ENCODE measurements around the gene FBXO41.
"Not testable (repeated sequence)": the region's sequence is repeated elsewhere in the genome, so short reads cannot be mapped to it uniquely, and the experiment has no call there.

Gene FBXO41

DNA sequence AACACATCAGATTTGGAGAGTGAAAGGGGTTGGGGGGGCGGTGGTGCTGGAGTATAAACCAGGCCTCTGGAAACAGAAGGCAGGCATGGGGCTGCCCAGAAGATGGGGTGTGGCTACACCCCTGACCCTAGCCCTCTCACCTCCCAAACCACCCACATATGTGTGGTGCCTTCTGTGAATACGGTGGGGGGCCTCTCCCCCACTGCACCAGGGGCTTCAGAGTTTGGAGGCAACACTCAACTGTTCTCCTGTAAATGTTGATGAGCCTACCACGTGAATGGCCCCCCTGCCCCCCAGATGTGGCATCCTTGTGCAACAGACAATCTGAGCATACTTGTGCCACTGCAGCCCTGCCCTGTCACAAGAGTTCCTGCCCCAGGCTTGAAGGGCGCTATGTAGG, 19.5 kb downstream of the FBXO41 start:
- in situ Hi-C loops (cut with HindIII; ENCODE audit: low pct_ligation_motif_present, low pct_unique_long_range_greater_than_20kb, low sequenced_read_pairs): no loop called here
- DNase-seq: no peak

DNA sequence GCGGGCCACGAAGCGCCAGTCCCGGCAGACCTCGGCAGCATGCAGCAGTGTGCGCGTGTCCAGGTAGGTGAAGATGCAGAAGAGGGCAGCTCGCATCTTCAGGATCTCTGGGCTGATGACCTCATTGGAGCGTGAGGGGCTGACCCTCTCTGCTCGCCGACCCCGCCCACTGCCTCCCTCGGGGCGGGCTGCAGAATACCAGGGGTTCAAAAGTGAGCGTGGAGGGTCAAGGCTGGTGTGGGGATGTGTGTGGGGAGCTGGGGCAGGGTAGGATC, 20.0 kb downstream of the FBXO41 start:
- DNase-seq: no peak
- in situ Hi-C loops (cut with HindIII; ENCODE audit: low pct_ligation_motif_present, low pct_unique_long_range_greater_than_20kb, low sequenced_read_pairs): no loop called here

DNA sequence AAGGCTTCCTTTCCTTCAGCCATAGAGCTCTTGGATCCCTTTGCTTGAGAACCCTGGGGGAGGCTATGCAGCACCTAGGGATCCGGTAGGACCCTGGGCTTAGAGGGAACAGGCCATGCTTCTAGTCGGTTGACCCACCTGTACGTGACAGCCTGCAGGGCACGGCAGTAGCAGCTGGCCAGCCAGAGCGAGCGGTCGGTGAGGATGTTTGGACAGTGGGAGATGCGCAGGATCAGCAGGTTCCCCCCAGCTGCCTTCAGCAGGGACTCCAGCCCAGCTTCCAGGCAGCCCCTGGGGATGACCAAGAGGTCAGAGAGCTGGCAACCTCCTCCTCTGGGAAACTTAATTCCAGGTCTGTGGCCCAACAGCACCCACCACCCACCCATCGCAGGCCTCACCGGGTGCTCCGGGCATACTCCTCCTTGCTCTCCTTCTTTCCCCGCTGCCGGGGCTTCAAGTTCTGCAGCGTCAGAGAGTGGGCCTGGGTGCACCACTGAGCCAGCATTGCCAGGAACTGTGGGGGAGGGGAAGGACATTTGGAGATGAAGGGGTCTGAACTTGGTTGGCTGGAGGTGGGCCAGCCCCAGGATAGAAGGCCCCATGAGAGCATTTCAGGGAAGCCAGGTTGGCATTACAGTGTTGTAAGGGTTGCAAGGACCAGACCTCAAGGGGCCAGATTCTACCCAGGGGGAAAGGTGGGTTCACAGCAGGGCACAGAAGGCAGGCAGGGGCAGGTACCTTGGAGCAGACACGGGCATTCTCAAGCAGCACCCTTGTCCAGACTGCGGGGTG, 20.5 kb downstream of the FBXO41 start:
- DNase-seq: no peak
- in situ Hi-C loops (cut with HindIII; ENCODE audit: low pct_ligation_motif_present, low pct_unique_long_range_greater_than_20kb, low sequenced_read_pairs): no loop called here

GRCh38 chr2:73262691-73263429, 21.4 kb downstream of the FBXO41 start:
- DNase-seq; in situ Hi-C loops (cut with HindIII; ENCODE audit: low pct_ligation_motif_present, low pct_unique_long_range_greater_than_20kb, low sequenced_read_pairs): not testable (repeated sequence)

- in situ Hi-C loops (cut with HindIII; ENCODE audit: low pct_ligation_motif_present, low pct_unique_long_range_greater_than_20kb, low sequenced_read_pairs): no loop called here
- no peak for DNase-seq
These were observed 22.1 kb downstream of the FBXO41 start for GRCh38 chr2:73262108-73262651.

DNA sequence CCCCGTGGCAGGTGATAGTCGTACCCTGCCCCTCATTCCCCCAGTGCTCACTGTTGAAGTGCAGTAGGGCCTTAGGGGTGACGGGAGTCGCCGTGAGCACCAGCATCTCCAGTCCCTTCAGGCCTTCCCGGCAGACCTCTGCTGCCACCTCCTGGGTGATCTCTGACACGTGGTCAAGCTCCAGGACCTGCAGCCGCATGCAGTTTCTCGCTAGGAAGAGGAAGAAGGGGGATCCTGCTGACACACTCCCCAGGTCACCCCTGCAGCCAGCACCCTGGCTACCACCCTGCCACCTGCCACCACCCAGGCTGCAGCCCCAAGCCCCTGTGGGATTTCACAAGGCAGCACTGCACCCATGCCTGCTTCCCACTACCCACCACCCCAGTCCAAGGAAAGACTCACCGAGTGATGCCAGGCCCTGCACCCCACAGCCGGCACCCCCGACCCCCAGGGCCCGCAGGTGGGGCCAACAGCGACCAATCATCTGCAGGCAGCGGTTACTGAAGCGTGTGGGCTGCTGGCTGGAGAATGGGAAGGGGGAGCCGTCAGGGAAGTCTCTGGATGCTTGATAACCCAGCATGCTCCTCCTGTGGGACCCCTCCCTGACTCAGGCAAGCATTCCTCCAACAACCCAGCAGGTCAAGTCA, 23.8 kb downstream of the FBXO41 start:
- peak; percentile 53 for DNase-seq
- in situ Hi-C loops (cut with HindIII; ENCODE audit: low pct_ligation_motif_present, low pct_unique_long_range_greater_than_20kb, low sequenced_read_pairs): no loop called here

- no peak for DNase-seq
- in situ Hi-C loops (cut with HindIII; ENCODE audit: low pct_ligation_motif_present, low pct_unique_long_range_greater_than_20kb, low sequenced_read_pairs): no loop called here
These were observed 24.5 kb downstream of the FBXO41 start for GRCh38 chr2:73259704-73260337.

DNA sequence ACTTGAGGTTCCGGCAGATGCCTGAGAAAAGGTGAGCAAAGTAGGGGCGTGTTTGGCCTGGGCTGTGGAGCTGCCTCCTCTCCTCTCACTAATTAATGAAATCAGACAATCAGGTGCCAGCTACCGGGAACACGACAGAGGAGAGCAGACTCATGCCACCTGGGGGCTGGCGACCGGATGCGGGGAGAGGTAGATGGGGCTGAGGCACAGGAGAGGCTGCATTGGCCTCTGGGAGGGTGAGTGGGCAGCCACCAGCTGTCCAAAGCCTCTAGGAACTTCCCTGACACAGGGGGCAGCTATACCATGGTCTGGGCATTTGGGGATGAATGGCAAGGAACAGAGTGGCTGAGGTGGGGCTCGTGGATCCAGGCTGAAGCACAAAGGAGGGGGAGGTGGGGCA, 25.0 kb downstream of the FBXO41 start:
- in situ Hi-C loops (cut with HindIII; ENCODE audit: low pct_ligation_motif_present, low pct_unique_long_range_greater_than_20kb, low sequenced_read_pairs): no loop called here
- DNase-seq: no peak

GRCh38 chr2:73258913-73259215, 25.4 kb downstream of the FBXO41 start:
- in situ Hi-C loops (cut with HindIII; ENCODE audit: low pct_ligation_motif_present, low pct_unique_long_range_greater_than_20kb, low sequenced_read_pairs): no loop called here

DNA sequence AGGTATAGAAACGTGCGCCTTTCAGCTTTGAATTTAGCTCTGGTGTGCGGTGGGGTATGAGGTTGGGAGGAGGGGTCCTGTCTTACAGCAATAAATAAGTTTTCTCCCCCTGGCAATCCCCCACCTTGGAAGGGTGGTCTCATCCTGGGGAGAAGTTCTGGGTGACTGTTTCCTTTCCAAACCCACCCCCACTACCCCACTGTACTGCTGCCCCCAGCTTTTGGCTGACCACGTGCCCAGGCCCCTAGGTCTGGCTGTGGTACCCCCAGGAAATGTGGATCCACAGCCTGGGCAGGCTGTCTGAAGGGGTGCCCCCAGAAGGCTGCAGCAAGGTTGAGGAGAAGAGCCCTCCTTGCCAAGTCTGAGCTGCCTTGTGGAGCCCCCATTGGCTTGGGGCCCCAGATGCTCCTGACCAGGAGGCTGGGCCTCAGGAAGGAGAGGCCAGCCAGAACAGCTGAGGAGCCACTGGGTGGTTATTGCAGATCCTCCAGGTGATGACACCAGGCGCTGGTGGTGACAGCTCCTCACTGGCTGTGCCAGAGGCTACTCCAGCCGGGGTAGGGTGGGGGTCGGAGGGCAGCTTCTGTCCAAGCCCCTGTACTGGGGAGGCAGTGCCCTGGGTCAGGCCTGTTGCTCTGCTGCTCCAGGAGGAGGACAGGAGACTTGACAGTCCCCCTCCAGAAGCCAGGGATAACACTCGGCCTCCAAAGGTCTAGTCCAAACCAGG, 25.9 kb downstream of the FBXO41 start:
- DNase-seq: no peak
- in situ Hi-C loops (cut with HindIII; ENCODE audit: low pct_ligation_motif_present, low pct_unique_long_range_greater_than_20kb, low sequenced_read_pairs): no loop called here

More at GRCh38 chr2:73258913-73259215, 25.4 kb downstream of the FBXO41 start:
- DNase-seq: no peak

- in situ Hi-C loops (cut with HindIII; ENCODE audit: low pct_ligation_motif_present, low pct_unique_long_range_greater_than_20kb, low sequenced_read_pairs): no loop called here
- no peak for DNase-seq
These were observed 26.7 kb downstream of the FBXO41 start for GRCh38 chr2:73257425-73258125.

GRCh38 chr2:73257021-73257420, 27.3 kb downstream of the FBXO41 start:
- DNase-seq: no peak
- in situ Hi-C loops (cut with HindIII; ENCODE audit: low pct_ligation_motif_present, low pct_unique_long_range_greater_than_20kb, low sequenced_read_pairs): no loop called here

GRCh38 chr2:73256618-73256922, 27.7 kb downstream of the FBXO41 start:
- in situ Hi-C loops (cut with HindIII; ENCODE audit: low pct_ligation_motif_present, low pct_unique_long_range_greater_than_20kb, low sequenced_read_pairs): no loop called here
- no peak for DNase-seq

DNA sequence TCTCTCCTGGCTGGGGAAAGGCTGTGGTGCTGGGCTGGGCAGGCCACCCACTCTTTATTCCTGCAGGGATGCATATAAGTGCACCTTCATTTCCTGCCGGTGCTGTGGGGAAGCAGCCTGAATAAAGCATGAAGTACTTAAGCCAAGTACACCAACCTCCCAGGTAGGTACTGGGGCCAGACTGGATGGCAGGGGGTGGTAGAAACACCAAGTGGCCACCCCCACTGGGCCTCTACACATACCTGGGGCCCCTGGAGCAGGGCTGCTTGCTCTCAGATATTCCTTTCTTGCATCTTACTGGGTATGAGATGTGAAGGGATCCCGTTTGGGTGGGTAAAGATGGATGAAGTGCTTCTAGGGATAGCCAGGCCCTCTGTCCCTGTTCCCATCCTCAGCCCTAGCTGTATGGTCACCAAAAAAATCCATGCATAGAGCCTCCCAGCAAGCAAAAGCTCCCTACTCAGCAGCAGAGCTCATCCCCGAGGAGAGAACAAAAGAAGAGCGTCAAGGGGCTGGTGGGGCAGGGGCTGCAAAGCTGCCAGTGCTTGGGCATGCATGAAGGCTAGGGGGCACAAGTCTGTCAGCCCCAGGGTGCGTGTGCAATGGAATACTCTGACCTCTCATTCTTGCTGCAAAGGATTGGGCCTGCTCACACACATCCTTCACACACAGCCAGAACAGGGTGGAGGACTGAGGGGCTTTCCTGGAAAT, 28.2 kb downstream of the FBXO41 start:
- no peak for DNase-seq
- in situ Hi-C loops (cut with HindIII; ENCODE audit: low pct_ligation_motif_present, low pct_unique_long_range_greater_than_20kb, low sequenced_read_pairs): no loop called here

DNA sequence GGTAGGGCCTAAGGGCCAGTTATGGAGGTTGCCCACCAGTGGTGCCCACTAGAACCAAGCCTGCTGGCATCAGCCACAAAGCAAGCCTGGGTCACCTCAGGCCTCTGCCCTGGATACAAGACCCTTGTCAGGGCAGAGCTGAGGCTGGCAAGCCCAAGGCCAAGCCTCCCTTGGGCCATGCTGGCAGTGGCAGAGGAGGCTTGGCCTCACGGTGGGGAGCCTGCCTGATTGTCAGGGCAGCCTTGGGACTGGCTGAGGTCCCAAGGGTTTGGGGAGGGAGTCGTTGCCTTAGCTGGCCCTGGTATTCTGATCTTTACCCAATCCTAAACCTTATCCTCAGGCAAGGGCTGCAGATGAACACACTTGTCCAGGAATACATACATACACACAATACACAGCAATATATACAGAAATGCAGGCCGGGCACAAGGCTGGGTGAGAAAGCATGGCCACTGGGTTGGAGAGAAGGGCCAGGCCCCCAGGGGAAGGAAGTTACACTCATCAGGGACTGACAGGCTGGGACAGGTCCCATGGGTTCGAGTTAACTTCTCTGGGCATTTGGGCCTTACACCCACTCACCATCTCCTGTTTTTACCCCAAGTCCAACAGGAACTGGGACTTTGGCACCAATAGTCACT, 29.2 kb downstream of the FBXO41 start:
- DNase-seq: no peak
- in situ Hi-C loops (cut with HindIII; ENCODE audit: low pct_ligation_motif_present, low pct_unique_long_range_greater_than_20kb, low sequenced_read_pairs): no loop called here

- in situ Hi-C loops (cut with HindIII; ENCODE audit: low pct_ligation_motif_present, low pct_unique_long_range_greater_than_20kb, low sequenced_read_pairs): no loop called here
- no peak for DNase-seq
These were observed 29.8 kb downstream of the FBXO41 start for GRCh38 chr2:73254343-73255006.

DNA sequence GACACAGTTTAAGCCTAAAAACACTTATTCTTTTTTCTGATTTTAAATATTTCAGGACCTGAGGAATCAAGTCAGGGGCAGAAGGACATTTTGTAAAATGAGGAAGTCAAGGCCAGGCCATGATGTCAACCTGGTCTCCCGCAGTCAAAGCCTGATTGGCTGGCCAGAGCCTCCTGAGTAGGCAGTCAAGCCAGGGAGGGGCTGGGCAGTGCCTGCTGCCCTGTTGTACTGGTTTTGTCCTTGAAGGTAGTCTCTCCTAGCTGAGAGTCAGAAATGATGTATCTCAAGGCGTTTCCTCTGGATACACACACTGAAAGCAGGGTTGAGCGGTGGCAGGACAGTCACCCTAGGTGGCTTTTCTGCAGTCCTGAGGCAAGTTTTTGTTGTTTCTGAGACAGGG, 30.4 kb downstream of the FBXO41 start:
- no peak for DNase-seq
- in situ Hi-C loops (cut with HindIII; ENCODE audit: low pct_ligation_motif_present, low pct_unique_long_range_greater_than_20kb, low sequenced_read_pairs): no loop called here

Data from ACHN (cell line).